ENCODE measurements around the gene SPG11. TPM values are rescaled to one million over a fixed set of nuclear protein-coding genes. Genes with fewer than 3 reads are reported as not detected.
"Not testable (repeated sequence)": the region's sequence is repeated elsewhere in the genome, so short reads cannot be mapped to it uniquely, and the experiment has no call there.

Gene SPG11
- total and polyA plus RNA-seq, 4 donors = 17.3 to 65.3 (median 31.3) TPM

- no peaks in the 10 kb centered on the region for H3K36me3 ChIP-seq (ENCODE audit: control insufficient read depth in 4 of 4, insufficient read depth in 3 of 4, low read depth in 1 of 4, low read length in 3 of 4)
- H3K27me3 ChIP-seq (ENCODE audit: control insufficient read depth in 4 of 4, insufficient read depth in 4 of 4, low read length in 3 of 4) = no peaks in the 10 kb centered on the region
- WGBS = 98% methylated on average over 1 of the region's 1 CpG
- no peak overlapping the region for H3K9ac ChIP-seq (ENCODE audit: low read depth in 1 of 2, low read length in 2 of 2)
- H3K4me3 ChIP-seq (ENCODE audit: low read depth in 1 of 3, low read length in 3 of 3) = no peak overlapping the region
- no peaks in the 10 kb centered on the region for H3K9me3 ChIP-seq (ENCODE audit: control insufficient read depth in 4 of 4, low read length in 3 of 4)
- no peaks in the 10 kb centered on the region for H3K4me1 ChIP-seq (ENCODE audit: control insufficient read depth in 4 of 4, insufficient read depth in 4 of 4, low read length in 3 of 4)
- TF ChIP-seq REST (IDR thresholded peaks at IDR 0.05) = no peak
- no peak for TF ChIP-seq MAX (IDR thresholded peaks at IDR 0.05)
- no peak for TF ChIP-seq ZBTB33 (IDR thresholded peaks at IDR 0.05)
- TF ChIP-seq RXRA (IDR thresholded peaks at IDR 0.05) = no peak
- TF ChIP-seq GABPA (IDR thresholded peaks at IDR 0.05 in 1 of 2, conservative IDR thresholded peaks at IDR 0.05 in 1 of 2) = no peak
- no peak for TF ChIP-seq FOXA1 (IDR thresholded peaks at IDR 0.05)
- TF ChIP-seq HNF4G (IDR thresholded peaks at IDR 0.05) = no peak
- TF ChIP-seq SP1 (IDR thresholded peaks at IDR 0.05) = no peak
- no peak for TF ChIP-seq FOXA2 (IDR thresholded peaks at IDR 0.05)
- no peak for TF ChIP-seq RAD21 (IDR thresholded peaks at IDR 0.05)
- no peak for TF ChIP-seq ATF3 (IDR thresholded peaks at IDR 0.05)
- no peak for TF ChIP-seq NR2F2 (IDR thresholded peaks at IDR 0.05)
- TF ChIP-seq HNF4A (conservative IDR thresholded peaks at IDR 0.05) = no peak
- no peak for TF ChIP-seq TAF1 (conservative IDR thresholded peaks at IDR 0.05)
- no peak for TF ChIP-seq YY1 (IDR thresholded peaks at IDR 0.05)
- no peak for TF ChIP-seq JUND (IDR thresholded peaks at IDR 0.05)
- TF ChIP-seq CTCF (IDR thresholded peaks at IDR 0.05; ENCODE audit: low read depth, low read length, missing input control) = no peak
- no peak for TF ChIP-seq EGR1 (IDR thresholded peaks at IDR 0.05; ENCODE audit: low read depth in 2 of 2)
- no peak for DNase-seq (ENCODE audit: low spot score)
- H3K27ac ChIP-seq (ENCODE audit: low read depth in 1 of 2, low read length in 2 of 2) = no peak overlapping the region
Measured at GRCh38 chr15:44692659-44693058, 29.2 kb upstream of the SPG11 start.

- not testable (repeated sequence) for DNase-seq (ENCODE audit: low spot score); H3K9ac ChIP-seq (ENCODE audit: low read depth in 1 of 2, low read length in 2 of 2); H3K27me3 ChIP-seq (ENCODE audit: control insufficient read depth in 4 of 4, insufficient read depth in 4 of 4, low read length in 3 of 4); H3K36me3 ChIP-seq (ENCODE audit: control insufficient read depth in 4 of 4, insufficient read depth in 3 of 4, low read depth in 1 of 4, low read length in 3 of 4); H3K9me3 ChIP-seq (ENCODE audit: control insufficient read depth in 4 of 4, low read length in 3 of 4); H3K4me3 ChIP-seq (ENCODE audit: low read depth in 1 of 3, low read length in 3 of 3); H3K27ac ChIP-seq (ENCODE audit: low read depth in 1 of 2, low read length in 2 of 2); H3K4me1 ChIP-seq (ENCODE audit: control insufficient read depth in 4 of 4, insufficient read depth in 4 of 4, low read length in 3 of 4)
- WGBS = 64% methylated on average over 1 of the region's 1 CpG
Measured at GRCh38 chr15:44690245-44690644, 26.8 kb upstream of the SPG11 start.

- not testable (repeated sequence) for H3K9me3 ChIP-seq (ENCODE audit: control insufficient read depth in 4 of 4, low read length in 3 of 4); H3K27me3 ChIP-seq (ENCODE audit: control insufficient read depth in 4 of 4, insufficient read depth in 4 of 4, low read length in 3 of 4); H3K4me1 ChIP-seq (ENCODE audit: control insufficient read depth in 4 of 4, insufficient read depth in 4 of 4, low read length in 3 of 4); H3K4me3 ChIP-seq (ENCODE audit: low read depth in 1 of 3, low read length in 3 of 3); DNase-seq (ENCODE audit: low spot score); H3K9ac ChIP-seq (ENCODE audit: low read depth in 1 of 2, low read length in 2 of 2); H3K36me3 ChIP-seq (ENCODE audit: control insufficient read depth in 4 of 4, insufficient read depth in 3 of 4, low read depth in 1 of 4, low read length in 3 of 4); H3K27ac ChIP-seq (ENCODE audit: low read depth in 1 of 2, low read length in 2 of 2)
- WGBS = 87% methylated on average over 2 of the region's 2 CpGs
Measured at GRCh38 chr15:44689318-44689717, 25.9 kb upstream of the SPG11 start.
